Kidney capillary endothelial cell (primary cell): ENCODE data around the gene AGBL2.
"Not testable (repeated sequence)": the region's sequence is repeated elsewhere in the genome, so short reads cannot be mapped to it uniquely, and the experiment has no call there.

Source experiments
- DNase-seq: peaks from one replicate; pipeline ENCODE4 v3.0.0-alpha.2; 2018; ENCODE audit warnings: low spot score

AGBL2 gene

GRCh38 chr11:47715082-47715669, at the start of gene AGBL2:
AGBL2 (minus strand) TSS chr11:47715369; CDS start chr11:47714650, 719 bp downstream.
- no peak for DNase-seq

GRCh38 chr11:47759291-47759690, 44.1 kb upstream of the AGBL2 start:
- DNase-seq, result not testable (repeated sequence)

GRCh38 chr11:47756208-47756607, 41.0 kb upstream of the AGBL2 start:
- DNase-seq, result no peak

GRCh38 chr11:47750725-47751124, 35.6 kb upstream of the AGBL2 start:
- DNase-seq, result no peak

- DNase-seq, result not testable (repeated sequence)
These were observed 27.3 kb upstream of the AGBL2 start for GRCh38 chr11:47742494-47742893.

- DNase-seq, result not testable (repeated sequence)
These were observed 22.6 kb upstream of the AGBL2 start for GRCh38 chr11:47737817-47738216.

- no peak for DNase-seq
These were observed 17.1 kb upstream of the AGBL2 start for GRCh38 chr11:47732271-47732670.

- DNase-seq, result no peak
These were observed 16.3 kb upstream of the AGBL2 start for GRCh38 chr11:47731475-47731874.

GRCh38 chr11:47726878-47727514, 11.8 kb upstream of the AGBL2 start:
- DNase-seq, result no peak

- no peak for DNase-seq
These were observed 10.9 kb upstream of the AGBL2 start for GRCh38 chr11:47726118-47726442.

- DNase-seq, result no peak
These were observed 10.4 kb upstream of the AGBL2 start for GRCh38 chr11:47725442-47726117.

GRCh38 chr11:47724041-47724729, 9.0 kb upstream of the AGBL2 start:
- no peak for DNase-seq

- DNase-seq, result no peak
These were observed 7.9 kb upstream of the AGBL2 start for GRCh38 chr11:47723041-47723440.

GRCh38 chr11:47720651-47721050, 5.5 kb upstream of the AGBL2 start:
- no peak for DNase-seq

GRCh38 chr11:47716692-47717091, 1.5 kb upstream of the AGBL2 start:
- no peak for DNase-seq

GRCh38 chr11:47714554-47715081, 551 bp downstream of the AGBL2 start:
- no peak for DNase-seq

GRCh38 chr11:47711816-47712215, 3.4 kb downstream of the AGBL2 start:
- no peak for DNase-seq

GRCh38 chr11:47711225-47711624, 3.9 kb downstream of the AGBL2 start:
- DNase-seq, result no peak

GRCh38 chr11:47707275-47707786, 7.8 kb downstream of the AGBL2 start:
- not testable (repeated sequence) for DNase-seq

- DNase-seq, result no peak
These were observed 9.4 kb downstream of the AGBL2 start for GRCh38 chr11:47705721-47706120.

GRCh38 chr11:47691979-47692378, 23.2 kb downstream of the AGBL2 start:
- no peak for DNase-seq

GRCh38 chr11:47689480-47689879, 25.7 kb downstream of the AGBL2 start:
- no peak for DNase-seq
